ES-I3 (cell line): Measurements from ENCODE around the gene CLDN14.
"Not testable (repeated sequence)": the region's sequence is repeated elsewhere in the genome, so short reads cannot be mapped to it uniquely, and the experiment has no call there.

Experiments
- H3K36me3 ChIP-seq: 2 replicates; pipeline ENCODE4 v1.6.1; 2013; ENCODE audit warnings: mild to moderate bottlenecking, low read length, control low read depth, moderate library complexity; ENCODE audit not compliant: insufficient read depth
- H3K4me1 ChIP-seq: 2 replicates; pipeline ENCODE4 v1.6.1; 2013; ENCODE audit warnings: mild to moderate bottlenecking, control low read depth, low read length; ENCODE audit not compliant: insufficient read depth
- H3K9ac ChIP-seq: 2 replicates; pipeline ENCODE4 v1.6.1; 2013; ENCODE audit warnings: low read depth, mild to moderate bottlenecking, low read length, moderate library complexity
- H3K9me3 ChIP-seq: 2 replicates; pipeline ENCODE4 v1.6.1; 2013; ENCODE audit warnings: mild to moderate bottlenecking, low read length, moderate library complexity; ENCODE audit not compliant: control insufficient read depth, insufficient read depth

Gene CLDN14

DNA sequence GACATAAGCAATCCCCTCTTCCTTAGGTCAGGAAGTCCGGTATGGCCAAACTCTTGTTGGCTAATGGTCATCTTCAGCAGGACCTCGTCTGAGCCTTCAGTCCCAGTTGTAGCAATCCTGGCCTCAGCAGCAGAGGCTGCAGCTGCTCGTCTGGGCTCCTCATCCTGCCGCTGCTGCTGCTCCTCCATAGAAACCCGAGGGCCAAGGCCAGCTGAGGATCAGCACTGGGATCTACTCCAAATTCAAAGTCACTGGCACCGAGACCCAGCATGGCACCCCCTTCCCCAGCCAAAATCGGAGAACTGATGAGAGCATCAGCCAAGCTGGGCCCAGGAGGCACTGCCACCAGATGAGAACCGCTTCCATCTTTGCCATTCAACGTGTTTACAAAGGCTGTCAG is 6.3 kb upstream of the CLDN14 start:
- Histone ChIP-seq H3K9ac (no peak overlapping the region), H3K4me1 (no peaks in the 10 kb centered on the region), H3K9me3 (no peaks in the 10 kb centered on the region), H3K36me3 (no peaks in the 10 kb centered on the region)

DNA sequence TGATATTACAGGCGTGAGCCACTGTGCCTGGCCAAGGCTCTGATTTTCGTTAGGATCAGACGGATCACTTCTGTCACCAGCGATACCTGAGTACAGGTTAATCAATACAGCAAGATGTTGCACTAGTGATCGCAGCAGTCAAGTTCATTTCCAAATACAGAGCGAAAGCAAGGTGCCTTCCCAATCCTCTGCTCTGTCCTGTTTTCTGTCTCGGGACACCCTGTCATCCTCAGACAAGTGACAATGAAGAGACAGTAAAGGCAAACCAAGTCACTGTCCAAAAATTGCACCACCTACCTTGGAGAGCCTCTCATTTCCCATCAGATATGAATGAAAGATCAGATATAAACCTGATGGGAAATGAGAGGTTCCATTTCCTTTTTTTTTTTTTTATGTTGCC is 5.6 kb upstream of the CLDN14 start:
- H3K4me1 ChIP-seq = no peaks in the 10 kb centered on the region
- H3K9ac ChIP-seq = no peak overlapping the region
- H3K9me3 ChIP-seq = no peaks in the 10 kb centered on the region
- no peaks in the 10 kb centered on the region for H3K36me3 ChIP-seq

DNA sequence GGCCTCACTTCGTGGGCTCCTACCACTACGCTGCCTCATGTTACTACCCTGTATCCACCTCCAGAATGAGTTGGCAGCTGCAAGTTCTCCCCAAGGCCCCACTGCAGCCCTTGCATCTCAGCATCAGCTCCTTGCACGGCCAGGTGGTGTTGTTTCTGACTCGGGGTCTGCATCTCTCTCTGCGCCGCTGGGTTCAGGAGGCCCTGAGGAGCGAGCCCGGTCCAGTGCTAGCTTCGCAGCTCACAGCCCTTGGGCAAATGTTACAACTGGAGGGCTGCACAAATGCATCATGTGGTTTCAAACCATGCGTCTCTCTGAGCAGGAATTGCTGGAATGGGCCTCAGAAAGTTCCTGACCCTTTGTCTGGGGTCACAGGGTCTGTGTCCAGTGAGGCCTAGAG is 3.2 kb upstream of the CLDN14 start:
- no peak overlapping the region for H3K9ac ChIP-seq
- H3K36me3 ChIP-seq = no peaks in the 10 kb centered on the region
- no peaks in the 10 kb centered on the region for H3K4me1 ChIP-seq
- H3K9me3 ChIP-seq = no peaks in the 10 kb centered on the region

DNA sequence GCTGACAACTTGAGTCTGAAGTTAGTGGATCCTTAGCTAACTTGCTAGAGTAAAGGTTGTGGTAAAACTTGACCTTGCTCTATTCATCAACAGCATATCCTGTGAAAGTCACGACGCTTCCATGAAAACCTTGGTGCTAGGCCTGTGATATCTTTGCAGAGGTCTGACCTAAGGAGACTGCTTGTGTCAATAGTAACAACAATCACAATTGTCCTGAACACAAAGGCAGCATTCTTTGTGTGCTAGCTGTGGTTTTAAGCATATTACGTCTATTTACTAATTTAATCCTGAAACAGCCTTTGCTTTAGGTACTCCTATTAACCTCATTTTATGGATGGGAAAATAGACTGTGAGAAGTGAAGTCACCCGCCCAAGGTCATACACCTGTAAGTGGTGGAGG is 2.8 kb upstream of the CLDN14 start:
- no peaks in the 10 kb centered on the region for H3K9me3 ChIP-seq
- H3K9ac ChIP-seq = no peak overlapping the region
- no peaks in the 10 kb centered on the region for H3K36me3 ChIP-seq
- H3K4me1 ChIP-seq = no peaks in the 10 kb centered on the region

- no peaks in the 10 kb centered on the region for H3K4me1 ChIP-seq
Measured at GRCh38 chr21:36482181-36482580, 2.3 kb upstream of the CLDN14 start.

GRCh38 chr21:36481639-36482038 is 1.7 kb upstream of the CLDN14 start:
- Histone ChIP-seq H3K4me1 (no peaks in the 10 kb centered on the region), H3K36me3 (no peaks in the 10 kb centered on the region), H3K9ac (no peak overlapping the region), H3K9me3 (no peaks in the 10 kb centered on the region)

More at GRCh38 chr21:36482181-36482580, 2.3 kb upstream of the CLDN14 start:
- Histone ChIP-seq H3K36me3 (no peaks in the 10 kb centered on the region), H3K9me3 (no peaks in the 10 kb centered on the region), H3K9ac (no peak overlapping the region)

DNA sequence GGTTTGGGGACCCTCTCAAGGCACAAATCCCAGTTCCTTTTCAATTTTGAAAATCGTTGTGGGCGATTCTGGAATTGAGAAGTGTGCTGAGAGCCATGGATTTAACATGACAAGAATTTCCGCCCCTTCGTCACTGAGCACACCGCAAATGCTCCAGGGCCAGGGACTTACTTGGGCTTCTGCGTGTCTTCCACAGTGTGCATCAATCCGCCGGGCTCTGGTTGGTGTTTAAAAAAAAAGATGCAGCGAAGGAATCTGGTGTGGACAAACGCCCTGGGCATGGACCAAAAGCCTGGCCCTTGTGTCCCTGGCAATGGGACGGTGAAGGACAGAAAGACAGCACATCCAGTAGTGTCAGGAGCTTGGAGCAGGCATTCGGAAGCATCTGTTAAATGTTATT is 696 bp upstream of the CLDN14 start:
- Histone ChIP-seq H3K9ac (no peak overlapping the region), H3K36me3 (no peaks in the 10 kb centered on the region), H3K9me3 (no peaks in the 10 kb centered on the region), H3K4me1 (no peaks in the 10 kb centered on the region)

DNA sequence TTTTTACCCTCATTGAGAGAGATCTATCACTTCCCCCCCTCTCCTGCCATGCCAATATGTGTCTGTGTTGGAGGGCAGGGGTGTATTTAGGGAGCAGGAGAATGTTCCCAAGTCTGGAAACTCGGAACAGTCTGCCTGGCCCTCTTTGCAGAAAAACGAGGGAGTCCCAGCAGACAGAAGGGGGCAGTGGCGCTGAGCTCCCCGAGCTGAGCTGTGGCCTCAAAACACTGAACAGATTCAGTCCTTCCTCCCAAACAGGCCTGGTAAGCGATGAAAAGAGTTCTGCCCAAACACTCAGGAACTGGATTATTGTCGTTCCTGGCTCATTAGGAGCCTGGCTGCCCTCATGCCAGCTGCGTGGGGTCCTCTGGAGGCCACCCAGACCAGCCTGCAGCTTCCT is 981 bp downstream of the CLDN14 start:
- Histone ChIP-seq H3K4me1 (no peaks in the 10 kb centered on the region), H3K36me3 (no peaks in the 10 kb centered on the region), H3K9ac (no peak overlapping the region), H3K9me3 (no peaks in the 10 kb centered on the region)

- Histone ChIP-seq H3K36me3 (no peaks in the 10 kb centered on the region), H3K4me1 (no peaks in the 10 kb centered on the region), H3K9ac (no peak overlapping the region), H3K9me3 (no peaks in the 10 kb centered on the region)
Measured at GRCh38 chr21:36478207-36478701, 1.7 kb downstream of the CLDN14 start.

DNA sequence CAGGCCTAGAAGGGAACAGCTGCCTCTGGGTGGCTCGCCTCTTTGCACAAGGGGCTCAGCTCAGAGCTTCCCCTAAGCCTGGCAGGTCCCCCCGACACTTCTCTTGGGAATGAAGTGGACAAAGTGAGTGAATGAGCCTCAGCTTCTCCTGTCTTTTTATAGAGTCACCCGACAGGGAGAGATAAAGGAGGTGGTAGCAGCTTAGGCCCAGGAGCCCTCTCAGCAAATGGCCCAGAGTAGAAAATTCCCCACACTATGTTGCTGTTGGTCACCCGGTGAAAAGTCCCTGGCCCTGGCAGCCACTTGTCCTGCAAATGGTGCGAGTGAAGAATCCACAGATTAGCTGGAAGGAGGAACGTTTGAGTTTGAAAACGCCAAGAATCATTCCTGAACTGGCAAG is 2.4 kb downstream of the CLDN14 start:
- Histone ChIP-seq H3K36me3 (no peaks in the 10 kb centered on the region), H3K9ac (no peak overlapping the region), H3K4me1 (no peaks in the 10 kb centered on the region), H3K9me3 (no peaks in the 10 kb centered on the region)

DNA sequence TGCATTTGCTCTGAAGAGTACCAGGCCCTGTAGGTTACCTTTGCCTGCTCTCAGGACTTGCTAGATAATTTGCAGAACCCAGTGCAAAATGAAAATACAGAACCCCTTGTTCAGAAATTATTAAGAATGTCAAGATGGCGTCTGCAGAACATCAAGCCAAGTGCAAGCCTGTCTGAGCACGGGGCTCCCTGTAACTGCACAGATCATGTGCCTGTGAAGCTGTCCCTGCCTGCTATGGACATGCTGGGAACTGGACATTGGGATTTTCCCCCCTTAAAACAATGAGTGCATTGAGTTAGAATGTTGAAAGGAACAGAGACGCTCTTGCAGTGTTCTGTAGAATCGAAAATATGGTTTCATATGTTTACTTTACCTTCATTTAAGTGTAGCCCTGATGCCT is 2.9 kb downstream of the CLDN14 start:
- Histone ChIP-seq H3K9ac (no peak overlapping the region), H3K4me1 (no peaks in the 10 kb centered on the region), H3K36me3 (no peaks in the 10 kb centered on the region), H3K9me3 (0 out of 2 replicates have a peak, but pooled peaks cover 3% of the 10 kb centered on the region)

DNA sequence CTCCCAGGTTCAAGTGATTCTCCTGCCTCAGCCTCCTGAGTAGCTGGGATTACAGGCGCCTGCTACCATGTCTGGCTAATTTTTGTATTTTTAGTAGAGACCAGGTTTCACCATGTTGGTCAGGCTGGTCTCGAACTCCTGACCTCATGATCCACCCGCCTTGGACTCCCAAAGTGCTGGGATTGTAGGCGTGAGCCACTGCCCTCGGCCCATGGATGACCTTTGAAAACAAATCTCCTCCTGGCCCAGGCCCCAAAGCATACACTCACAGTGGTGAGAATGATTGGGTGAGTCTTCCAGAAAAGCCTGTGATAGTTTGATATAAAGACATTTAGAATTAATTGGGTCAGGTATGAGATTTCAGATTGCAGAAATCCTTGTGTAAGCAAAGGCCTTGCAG is 3.4 kb downstream of the CLDN14 start:
- H3K36me3 ChIP-seq, H3K9ac ChIP-seq, H3K9me3 ChIP-seq, H3K4me1 ChIP-seq: not testable (repeated sequence)

GRCh38 chr21:36474591-36474990 is 5.3 kb downstream of the CLDN14 start:
- Histone ChIP-seq H3K9ac (no peak overlapping the region), H3K9me3 (0 out of 2 replicates have a peak, but pooled peaks cover 3% of the 10 kb centered on the region), H3K36me3 (no peaks in the 10 kb centered on the region), H3K4me1 (peaks cover 5% of the 10 kb centered on the region; the same call in 1 of the 2 replicates)

DNA sequence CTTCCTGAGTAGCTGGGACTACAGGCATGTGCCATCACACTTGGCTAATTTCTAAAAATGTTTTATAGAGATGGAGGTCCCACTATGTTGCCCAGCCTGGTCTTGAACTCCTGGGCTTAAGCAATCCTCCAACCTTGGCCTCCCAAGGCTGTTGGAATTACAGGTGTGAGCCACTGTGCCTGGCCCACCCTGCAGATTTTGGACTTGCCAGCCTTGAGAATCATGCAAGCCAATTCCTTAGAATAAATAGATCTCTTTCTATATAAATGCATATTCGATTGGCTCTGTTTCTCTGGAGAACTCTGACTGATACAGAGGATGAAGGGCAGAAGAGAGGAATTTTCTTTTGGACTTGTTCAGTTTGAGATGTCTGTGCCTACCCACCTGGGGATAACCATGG is 6.7 kb downstream of the CLDN14 start:
- H3K9ac ChIP-seq = no peak overlapping the region
- no peaks in the 10 kb centered on the region for H3K36me3 ChIP-seq
- H3K9me3 ChIP-seq = 0 out of 2 replicates have a peak, but pooled peaks cover 3% of the 10 kb centered on the region
- peaks cover 5% of the 10 kb centered on the region; the same call in 1 of the 2 replicates for H3K4me1 ChIP-seq

- Histone ChIP-seq H3K9ac (no peak overlapping the region), H3K36me3 (no peaks in the 10 kb centered on the region), H3K4me1 (peaks cover 5% of the 10 kb centered on the region; the same call in 1 of the 2 replicates), H3K9me3 (0 out of 2 replicates have a peak, but pooled peaks cover 3% of the 10 kb centered on the region)
Measured at GRCh38 chr21:36472377-36472776, 7.5 kb downstream of the CLDN14 start.

DNA sequence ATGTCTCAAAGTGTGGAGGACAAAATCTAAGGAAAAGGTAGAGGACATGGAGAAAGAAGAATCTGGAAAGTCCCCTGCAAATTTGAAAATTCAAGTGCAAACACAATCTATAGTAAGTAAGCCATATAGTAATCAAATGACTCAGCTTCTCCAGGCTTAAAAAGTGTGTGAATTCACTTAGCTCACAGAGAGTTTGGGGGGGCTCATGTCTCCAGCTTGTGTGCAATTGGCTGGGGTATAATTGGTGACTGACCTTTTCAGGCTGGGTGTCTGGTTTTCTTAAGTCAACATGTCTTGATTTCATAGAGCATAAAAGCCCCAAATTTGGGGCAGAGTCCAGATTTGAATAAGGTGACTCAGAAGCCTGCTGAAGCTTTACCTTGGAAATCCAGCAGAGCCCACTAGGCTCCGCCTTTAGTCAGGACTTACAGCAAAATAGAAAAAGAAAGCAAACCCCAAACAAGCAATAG is 8.6 kb downstream of the CLDN14 start:
- Histone ChIP-seq H3K9me3 (0 out of 2 replicates have a peak, but pooled peaks cover 3% of the 10 kb centered on the region), H3K4me1 (peaks cover 5% of the 10 kb centered on the region; the same call in 1 of the 2 replicates), H3K9ac (no peak overlapping the region), H3K36me3 (no peaks in the 10 kb centered on the region)
